ENCODE data around the gene NEUROD2. TPM values are rescaled to one million over a fixed set of nuclear protein-coding genes. Genes with fewer than 3 reads are reported as not detected.

The NEUROD2 gene
- total and polyA plus RNA-seq, 9 donors, result not detected

GRCh38 chr17:39623356-39623950 lies 15.7 kb upstream of the NEUROD2 start:
- WGBS, 3 donors, result 1 to 4% (median 3%) methylated on average over 16 of the region's 16 CpGs
- peaks cover 2% of the 10 kb centered on the region for H3K4me1 ChIP-seq (ENCODE audit: insufficient read depth)
- DNase-seq, result peak; percentile 55 to 84 (median 77)
- intact Hi-C loops (cut with DNase I), result loop anchor here (5.0 to 10.0 kb wide), 4 partner anchors 44 to 129 kb away; partner anchors contain the start of genes PNMT (in 1 of the 4) and TCAP (in 1 of the 4)
- no peak overlapping the region for H3K27ac ChIP-seq
- H3K27me3 ChIP-seq, result no peaks in the 10 kb centered on the region
- H3K36me3 ChIP-seq, result no peaks in the 10 kb centered on the region
- TF ChIP-seq CTCF (IDR thresholded peaks at IDR 0.05), result peak; percentile 45 to 70 (median 50)
- no peak for TF ChIP-seq EP300 (IDR thresholded peaks at IDR 0.05)
- H3K9me3 ChIP-seq, result no peaks in the 10 kb centered on the region
- H3K4me3 ChIP-seq, result no peak overlapping the region

- H3K4me1 ChIP-seq (ENCODE audit: insufficient read depth), result peaks cover 2% of the 10 kb centered on the region
- H3K4me3 ChIP-seq, result no peak overlapping the region
- TF ChIP-seq POLR2A (IDR thresholded peaks at IDR 0.05) (no peak), CTCF (IDR thresholded peaks at IDR 0.05) (no peak), EP300 (IDR thresholded peaks at IDR 0.05) (no peak)
- no peaks in the 10 kb centered on the region for H3K9me3 ChIP-seq
- H3K27ac ChIP-seq, result no peak overlapping the region
- intact Hi-C loops (cut with DNase I), result loop anchor here (5.0 to 10.0 kb wide), 4 partner anchors 45 to 130 kb away; partner anchors contain the start of genes PNMT (in 1 of the 4) and TCAP (in 1 of the 4)
- H3K27me3 ChIP-seq, result no peaks in the 10 kb centered on the region
- 54 to 56% (median 54%) methylated on average over 16 of the region's 16 CpGs for WGBS, 3 donors
- no peaks in the 10 kb centered on the region for H3K36me3 ChIP-seq
- no peak for DNase-seq
These were observed 14.8 kb upstream of the NEUROD2 start for GRCh38 chr17:39622380-39623006.

- peaks cover 4% of the 10 kb centered on the region for H3K4me1 ChIP-seq (ENCODE audit: insufficient read depth)
- 5 to 10% (median 7%) methylated on average over 26 of the region's 26 CpGs for WGBS, 3 donors
- no peaks in the 10 kb centered on the region for H3K9me3 ChIP-seq
- H3K27ac ChIP-seq, result no peak overlapping the region
- H3K4me3 ChIP-seq, result no peak overlapping the region
- H3K36me3 ChIP-seq, result no peaks in the 10 kb centered on the region
- peak; percentile 74 to 94 (median 88) for DNase-seq
- TF ChIP-seq POLR2A (IDR thresholded peaks at IDR 0.05) (no peak), CTCF (IDR thresholded peaks at IDR 0.05) (peak; percentile 87 to 99 (median 98)), EP300 (IDR thresholded peaks at IDR 0.05) (no peak)
- intact Hi-C loops (cut with DNase I), result loop anchor here (5.0 to 10.0 kb wide), 4 partner anchors 46 to 131 kb away; partner anchors contain the start of genes PNMT (in 1 of the 4) and TCAP (in 1 of the 4)
- H3K27me3 ChIP-seq, result no peaks in the 10 kb centered on the region
These were observed 14.0 kb upstream of the NEUROD2 start for GRCh38 chr17:39621523-39622379.

GRCh38 chr17:39619786-39620101 lies 12.0 kb upstream of the NEUROD2 start:
- Histone ChIP-seq H3K9me3 (no peaks in the 10 kb centered on the region), H3K4me1 (ENCODE audit: insufficient read depth) (peaks cover 4% of the 10 kb centered on the region), H3K27me3 (no peaks in the 10 kb centered on the region), H3K36me3 (no peaks in the 10 kb centered on the region), H3K27ac (no peak overlapping the region), H3K4me3 (no peak overlapping the region)
- DNase-seq, result no peak
- WGBS, 3 donors, result 50 to 68% (median 53%) methylated on average over 1 of the region's 1 CpG
- TF ChIP-seq EP300 (IDR thresholded peaks at IDR 0.05) (no peak), POLR2A (IDR thresholded peaks at IDR 0.05) (no peak), CTCF (IDR thresholded peaks at IDR 0.05) (no peak)
- intact Hi-C loops (cut with DNase I), result loop anchor here (5.0 to 10.0 kb wide), 4 partner anchors 48 to 133 kb away; partner anchors contain the start of genes PNMT (in 1 of the 4) and TCAP (in 1 of the 4)
